Lung (tissue), 12 donors: ENCODE results near the gene NIPA2. TPM values are rescaled to one million over a fixed set of nuclear protein-coding genes. Genes with fewer than 3 reads are reported as not detected.

Experiments used
- ATAC-seq: fragments of 200-7000 bp; cut with Tn5 transposase; one replicate; pipeline ENCODE4 v1.9.1; 2020; ENCODE audit warnings: moderate number of reproducible peaks; ENCODE audit not compliant: insufficient read depth, low FRiP score
- DNase-seq, 3 donors: peaks; one replicate each; pipeline ENCODE4 v3.0.0-alpha.2; 2013 to 2017
- H3K27ac ChIP-seq, 2 donors: one replicate each; pipeline ENCODE4 v1.5.1; 2013; ENCODE audit warnings: mild to moderate bottlenecking in 2 of 2, moderate library complexity in 2 of 2, control low read depth in 1 of 2, inconsistent platforms in 1 of 2, low read depth in 1 of 2, low read length in 1 of 2
- H3K27me3 ChIP-seq, 3 donors: one replicate each; pipeline ENCODE4 v1.5.1; 2013; ENCODE audit warnings: low read length in 2 of 3; ENCODE audit not compliant: control insufficient read depth in 3 of 3, insufficient read depth in 3 of 3
- H3K36me3 ChIP-seq, 4 donors: one replicate each; pipeline ENCODE4 v1.5.1; 2013; ENCODE audit warnings: low read length in 4 of 4, mild to moderate bottlenecking in 1 of 4, moderate library complexity in 1 of 4; ENCODE audit not compliant: control insufficient read depth in 4 of 4, insufficient read depth in 4 of 4
- H3K4me1 ChIP-seq, 5 donors: one replicate each; pipeline ENCODE4 v1.5.1; 2013; ENCODE audit warnings: low read length in 5 of 5, mild to moderate bottlenecking in 2 of 5, moderate library complexity in 1 of 5; ENCODE audit not compliant: control insufficient read depth in 5 of 5, insufficient read depth in 5 of 5
- H3K4me3 ChIP-seq: one replicate; pipeline ENCODE4 v1.5.1; 2013; ENCODE audit warnings: mild to moderate bottlenecking, control low read depth, moderate library complexity
- H3K9ac ChIP-seq, 2 donors: one replicate each; pipeline ENCODE4 v1.5.1; 2013; ENCODE audit warnings: low read length in 2 of 2, control low read depth in 1 of 2; ENCODE audit not compliant: insufficient read depth in 1 of 2
- H3K9me3 ChIP-seq, 4 donors: one replicate each; pipeline ENCODE4 v1.5.1; 2013; ENCODE audit warnings: low read length in 3 of 4, mild to moderate bottlenecking in 1 of 4, moderate library complexity in 1 of 4; ENCODE audit not compliant: control insufficient read depth in 4 of 4, insufficient read depth in 3 of 4
- CTCF ChIP-seq: IDR thresholded peaks from 2 replicates; pipeline ENCODE4 v1.5.1; 2012; ENCODE audit warnings: mild to moderate bottlenecking; ENCODE audit errors: control extremely low read depth, extremely low read depth
- WGBS, 2 donors: extraction: QIAGEN DNeasy Blood & Tissue Kit; methylation state at CpG; one replicate each; pipeline ENCODE4 v1.1.7; 2013; 5-methylcytosine and 5-hydroxymethylcytosine counted together
- polyA plus RNA-seq, 2 donors: library from polyadenylated mRNA; stranded (reverse); fragments of 200-250 nt; gene quantifications; one replicate each; pipeline ENCODE4 v1.2.1, GENCODE V29; 2013
- total RNA-seq, 2 donors: library from RNA; depleted of rRNA in 1 of 2; stranded (reverse); fragments of >200 nt in 1 of 2; gene quantifications; one replicate each; pipeline ENCODE4 v1.2.1, GENCODE V29; 2014 to 2021
- donor health status: control.
- donor health status: control.
- donor health status: Bipolar disorder and iron deficiency.
- donor health status: healthy.
- donor health status: DM: yes; HTN: yes; CAD: no.

Gene NIPA2
- total and polyA plus RNA-seq, 4 donors, result 12.5 to 53.7 (median 42.5) TPM

- H3K9me3 ChIP-seq, result no peaks in the 10 kb centered on the region
- H3K4me1 ChIP-seq, result peaks cover 0 to 17% (median 5%) of the 10 kb centered on the region in 5 donors
- peaks cover 0 to 3% (median under 1%) of the 10 kb centered on the region in 4 donors for H3K36me3 ChIP-seq
- peak in 1 of 3 donors; percentile 29 for DNase-seq
- peak overlapping the region; percentile 92 to 93 for H3K9ac ChIP-seq
- TF ChIP-seq CTCF, result no peak
- H3K4me3 ChIP-seq, result peak overlapping the region; percentile 97
- no peak for ATAC-seq
- H3K27ac ChIP-seq, result peak overlapping the region; percentile 97 to 100
- H3K27me3 ChIP-seq, result no peaks in the 10 kb centered on the region
- 0 to 1% methylated on average over 16 of the region's 16 CpGs for WGBS, 2 donors
Measured at GRCh38 chr15:22839046-22839695, 705 bp downstream of the NIPA2 start.

DNA sequence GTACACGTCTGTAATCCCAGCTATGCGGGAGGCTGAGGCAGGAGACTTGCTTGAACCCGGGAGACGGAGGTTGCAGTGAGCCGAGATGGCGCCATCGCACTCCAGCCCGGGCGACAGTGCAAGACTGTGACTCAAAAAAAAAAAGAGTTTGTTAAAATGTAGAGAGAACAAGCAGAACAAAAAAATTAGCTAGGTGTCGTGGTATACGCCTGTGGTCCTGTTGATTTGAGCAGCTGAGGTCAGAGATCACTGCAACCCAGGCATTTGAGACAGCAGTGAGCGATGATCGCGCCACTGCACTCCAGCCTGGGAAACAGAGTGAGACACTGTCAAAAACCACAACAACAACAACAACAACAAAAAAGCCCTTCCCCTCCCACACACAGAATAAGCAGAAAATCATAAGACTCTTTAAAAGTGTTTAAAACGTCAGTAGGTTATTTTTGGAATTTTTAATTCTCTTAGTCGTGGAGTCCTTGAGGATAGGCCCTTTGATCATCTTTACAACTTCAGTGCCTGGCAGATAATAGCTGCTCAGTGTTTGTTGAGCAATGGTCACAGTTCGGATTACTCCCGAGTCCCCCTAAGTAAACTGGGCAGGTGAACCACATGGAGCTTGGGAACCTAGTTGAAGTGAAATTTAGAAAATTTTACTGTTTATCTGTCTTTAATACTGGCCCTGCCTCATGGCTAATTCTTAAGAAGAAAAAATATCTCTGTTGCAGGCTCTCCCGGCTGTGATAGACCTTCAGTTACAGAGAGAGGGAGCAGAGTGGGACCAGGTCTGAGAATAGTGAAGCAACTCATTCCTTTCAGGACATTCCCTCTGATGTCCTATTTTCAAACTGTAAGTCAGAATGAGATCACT, 6.2 kb downstream of the NIPA2 start:
- H3K9ac ChIP-seq, result no peak overlapping the region
- ATAC-seq (no peak), DNase-seq (no peak)
- no peak overlapping the region for H3K4me3 ChIP-seq
- no peak overlapping the region for H3K27ac ChIP-seq
- H3K4me1 ChIP-seq, result peaks cover 0 to 13% (median 7%) of the 10 kb centered on the region in 5 donors
- no peaks in the 10 kb centered on the region for H3K27me3 ChIP-seq
- H3K36me3 ChIP-seq, result peaks cover 2 to 17% (median 4%) of the 10 kb centered on the region in 4 donors
- 88 to 96% methylated on average over 19 of the region's 19 CpGs for WGBS, 2 donors
- TF ChIP-seq CTCF, result no peak
- no peaks in the 10 kb centered on the region for H3K9me3 ChIP-seq

DNA sequence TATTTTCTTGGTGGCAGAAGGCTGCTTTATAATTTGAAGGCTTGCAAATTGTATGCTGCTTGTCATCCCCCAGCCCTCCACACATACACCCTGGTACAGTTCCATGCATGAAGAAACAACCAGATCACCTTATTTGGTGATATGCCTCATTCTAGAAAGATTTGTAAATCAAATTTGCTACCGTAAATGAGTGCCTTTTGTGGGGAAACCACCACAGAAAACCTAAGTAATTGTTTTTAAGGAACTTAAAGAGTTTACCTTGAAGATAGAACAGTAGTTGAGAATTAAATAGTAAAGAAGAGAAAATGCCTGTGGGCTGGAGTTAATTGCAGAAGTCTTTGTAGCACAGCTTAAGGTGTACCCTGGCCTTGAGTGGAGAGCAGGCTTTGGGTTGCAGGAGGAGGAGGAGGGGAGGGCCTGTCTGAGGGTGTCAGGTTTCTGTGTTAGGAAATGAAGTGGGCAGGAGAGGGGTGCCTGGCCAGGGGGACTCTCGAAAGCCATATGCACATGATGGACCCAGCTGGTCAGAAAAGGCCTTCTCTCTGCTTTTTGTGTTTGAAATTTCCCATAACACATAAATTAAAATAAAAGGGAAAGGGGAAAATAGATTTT, 6.9 kb downstream of the NIPA2 start:
- H3K27me3 ChIP-seq, result no peaks in the 10 kb centered on the region
- H3K9me3 ChIP-seq, result no peaks in the 10 kb centered on the region
- no peak overlapping the region for H3K4me3 ChIP-seq
- 57 to 79% methylated on average over 2 of the region's 2 CpGs for WGBS, 2 donors
- no peak overlapping the region for H3K27ac ChIP-seq
- DNase-seq (peak; percentile 31 to 62 (median 36)), ATAC-seq (no peak)
- H3K9ac ChIP-seq, result no peak overlapping the region
- no peak for TF ChIP-seq CTCF
- peaks cover 5 to 17% (median 6%) of the 10 kb centered on the region in 4 donors for H3K36me3 ChIP-seq
- peaks cover 0 to 9% (median 7%) of the 10 kb centered on the region in 5 donors for H3K4me1 ChIP-seq
